Thyroid gland (tissue), 4 donors: ENCODE measurements around the gene PRELP. TPM values are rescaled to one million over a fixed set of nuclear protein-coding genes. Genes with fewer than 3 reads are reported as not detected.

Experiments used
- DNase-seq, 2 donors: peaks; one replicate each; pipeline ENCODE4 v3.0.0-alpha.2; 2019
- H3K27ac ChIP-seq, 3 donors: fragments of 200-600 bp; sonication (generic); 1 replicate in 2 of 3; 2 replicates in 1 of 3; pipeline ENCODE4 v1.5.1; 2016 to 2019; ENCODE audit warnings: mild to moderate bottlenecking in 1 of 3, moderate library complexity in 1 of 3
- H3K27me3 ChIP-seq: fragments of 200-600 bp; sonication (generic); one replicate; pipeline ENCODE4 v1.5.1; 2019
- H3K36me3 ChIP-seq, 2 donors: fragments of 200-600 bp; sonication (generic); one replicate each; pipeline ENCODE4 v1.5.1; 2016 to 2019
- H3K4me1 ChIP-seq, 2 donors: fragments of 200-600 bp; sonication (generic); one replicate each; pipeline ENCODE4 v1.5.1; 2017 to 2019
- H3K4me3 ChIP-seq, 3 donors: fragments of 200-600 bp; sonication (generic); replicated peaks in 1 of 3; 1 replicate in 2 of 3; 2 replicates in 1 of 3; pipeline ENCODE4 v1.5.1; 2016; ENCODE audit warnings: mild to moderate bottlenecking in 1 of 3
- H3K9me3 ChIP-seq: fragments of 200-600 bp; sonication (generic); one replicate; pipeline ENCODE4 v1.5.1; 2017
- CTCF ChIP-seq, 6 experiments: fragments of 200-600 bp in 3 of 6; fragments of 450-650 bp in 3 of 6; sonication (generic) in 3 of 6; IDR thresholded peaks; one replicate each; pipeline ENCODE4 v1.5.1; 2016 to 2019; ENCODE audit warnings: antibody characterized with exemption in 6 of 6, mild to moderate bottlenecking in 2 of 6, inconsistent platforms in 1 of 6, moderate library complexity in 1 of 6
- POLR2A ChIP-seq, 2 donors: fragments of 450-650 bp; IDR thresholded peaks; one replicate each; pipeline ENCODE4 v1.6.1; 2017; ENCODE audit warnings: antibody characterized with exemption in 2 of 2, mild to moderate bottlenecking in 2 of 2, moderate library complexity in 1 of 2
- WGBS, 2 donors: methylation state at CpG; one replicate each; pipeline ENCODE4 v1.1.5; 2017; 5-methylcytosine and 5-hydroxymethylcytosine counted together
- intact Hi-C: fragments of 100-400 bp; cut with DNase I; formaldehyde crosslinking; loops from one replicate; pipeline ENCODE4 v1.15.1; 2023
- total RNA-seq, 4 donors: library from RNA; depleted of rRNA; stranded (reverse); fragments of >200 nt; gene quantifications; one replicate each; pipeline ENCODE4 v1.2.3, GENCODE V29; 2016

PRELP gene
- total RNA-seq, 4 donors from 2014 or later: 17.5 to 86.1 (median 35.4) TPM

- Histone ChIP-seq H3K9me3 (no peaks in the 10 kb centered on the region), H3K4me3 (no peak overlapping the region), H3K27me3 (no peaks in the 10 kb centered on the region), H3K27ac (peak overlapping the region; percentile 31 to 69 (median 36)), H3K36me3 (no peaks in the 10 kb centered on the region), H3K4me1 (peaks cover 0 to 30% of the 10 kb centered on the region in 2 donors)
- TF ChIP-seq CTCF (IDR thresholded peaks at IDR 0.05): no peak
- TF ChIP-seq POLR2A (IDR thresholded peaks at IDR 0.05): no peak
- intact Hi-C loops: loop anchor here (10.0 kb wide), 1 partner anchor 174 kb away; no protein-coding TSS in a partner anchor
- DNase-seq: peak; percentile 18 to 36
- 50 to 59% methylated on average over 8 to 9 of the region's 9 CpGs for WGBS, 2 donors
Measured at GRCh38 chr1:203448521-203449061, 27.0 kb upstream of the PRELP start.

GRCh38 chr1:203450001-203450400 is 25.6 kb upstream of the PRELP start:
- DNase-seq: no peak
- Histone ChIP-seq H3K27ac (peak overlapping the region in 1 of 3 donors; percentile 69), H3K4me1 (peaks cover 0 to 35% of the 10 kb centered on the region in 2 donors), H3K4me3 (no peak overlapping the region), H3K36me3 (no peaks in the 10 kb centered on the region), H3K9me3 (no peaks in the 10 kb centered on the region), H3K27me3 (no peaks in the 10 kb centered on the region)
- 78 to 84% methylated on average over 1 of the region's 1 CpG for WGBS, 2 donors
- intact Hi-C loops: no loop called here
- TF ChIP-seq POLR2A (IDR thresholded peaks at IDR 0.05) (no peak), CTCF (IDR thresholded peaks at IDR 0.05) (no peak)

- intact Hi-C loops: no loop called here
- H3K4me1 ChIP-seq: peaks cover 0 to 35% of the 10 kb centered on the region in 2 donors
Measured at GRCh38 chr1:203450479-203451149, 25.0 kb upstream of the PRELP start.

GRCh38 chr1:203451836-203452784 is 23.5 kb upstream of the PRELP start:
- DNase-seq: no peak
- no peak overlapping the region for H3K4me3 ChIP-seq
- H3K27ac ChIP-seq: no peak overlapping the region
- no peak for TF ChIP-seq CTCF (IDR thresholded peaks at IDR 0.05)
- no peak for TF ChIP-seq POLR2A (IDR thresholded peaks at IDR 0.05)
- 55 to 79% methylated on average over 2 of the region's 2 CpGs for WGBS, 2 donors
- no peaks in the 10 kb centered on the region for H3K36me3 ChIP-seq
- H3K9me3 ChIP-seq: no peaks in the 10 kb centered on the region
- intact Hi-C loops: no loop called here
- peaks cover 0 to 35% of the 10 kb centered on the region in 2 donors for H3K4me1 ChIP-seq
- no peaks in the 10 kb centered on the region for H3K27me3 ChIP-seq

More at GRCh38 chr1:203450479-203451149, 25.0 kb upstream of the PRELP start:
- 49 to 57% methylated on average over 17 of the region's 17 CpGs for WGBS, 2 donors
- peak overlapping the region in 1 of 3 donors; percentile 47 for H3K27ac ChIP-seq
- DNase-seq: peak; percentile 24 to 28
- TF ChIP-seq POLR2A (IDR thresholded peaks at IDR 0.05) (no peak), CTCF (IDR thresholded peaks at IDR 0.05) (no peak)
- no peaks in the 10 kb centered on the region for H3K9me3 ChIP-seq
- H3K27me3 ChIP-seq: no peaks in the 10 kb centered on the region
- H3K36me3 ChIP-seq: no peaks in the 10 kb centered on the region
- H3K4me3 ChIP-seq: no peak overlapping the region
